GM23248 (cell line): Measurements from ENCODE around the gene ATP2B1. TPM values are rescaled to one million over a fixed set of nuclear protein-coding genes. Genes with fewer than 3 reads are reported as not detected.

ENCODE experiments used
- DNase-seq: peaks from one replicate; pipeline ENCODE4 v3.0.0-alpha.2; 2015
- H2AFZ ChIP-seq: fragments of 200-600 bp; sonication (generic); 2 replicates; pipeline ENCODE4 v1.6.1; 2016; ENCODE audit warnings: antibody characterized with exemption
- H3F3A ChIP-seq: fragments of 200-600 bp; sonication (generic); 2 replicates; pipeline ENCODE4 v1.6.1; 2016; ENCODE audit warnings: mild to moderate bottlenecking, antibody characterized with exemption, mixed run types; ENCODE audit not compliant: insufficient read depth
- H3K27ac ChIP-seq: fragments of 200-600 bp; sonication (generic); 2 replicates; pipeline ENCODE4 v1.5.1; 2016; ENCODE audit warnings: mild to moderate bottlenecking
- H3K27me3 ChIP-seq: fragments of 200-600 bp; sonication (generic); replicated peaks from 2 replicates; pipeline ENCODE4 v1.6.1; 2016; ENCODE audit warnings: mild to moderate bottlenecking; ENCODE audit not compliant: insufficient read depth
- H3K36me3 ChIP-seq: fragments of 200-600 bp; sonication (generic); 2 replicates; pipeline ENCODE4 v1.6.1; 2016; ENCODE audit warnings: low read depth, mild to moderate bottlenecking
- H3K4me1 ChIP-seq: fragments of 200-600 bp; sonication (generic); 2 replicates; pipeline ENCODE4 v1.6.1; 2016; ENCODE audit warnings: mild to moderate bottlenecking; ENCODE audit not compliant: insufficient read depth
- H3K4me2 ChIP-seq: fragments of 200-600 bp; sonication (generic); one replicate; pipeline ENCODE4 v1.6.1; 2016; ENCODE audit warnings: mild to moderate bottlenecking; ENCODE audit not compliant: unreplicated experiment
- H3K4me3 ChIP-seq: fragments of 200-600 bp; sonication (generic); 2 replicates; pipeline ENCODE4 v1.5.1; 2016; ENCODE audit warnings: mild to moderate bottlenecking
- H3K79me2 ChIP-seq: fragments of 200-600 bp; sonication (generic); 2 replicates; pipeline ENCODE4 v1.6.1; 2016; ENCODE audit warnings: mild to moderate bottlenecking; ENCODE audit not compliant: insufficient read depth
- H3K9ac ChIP-seq: fragments of 200-600 bp; sonication (generic); 2 replicates; pipeline ENCODE4 v1.6.1; 2016; ENCODE audit warnings: mild to moderate bottlenecking
- H3K9me2 ChIP-seq: fragments of 200-600 bp; sonication (generic); 2 replicates; pipeline ENCODE4 v1.6.1; 2016; ENCODE audit warnings: mixed run types, mild to moderate bottlenecking, moderate library complexity; ENCODE audit not compliant: insufficient read depth
- H3K9me3 ChIP-seq: fragments of 200-600 bp; sonication (generic); one replicate; pipeline ENCODE4 v1.6.1; 2017; ENCODE audit warnings: low read depth
- H4K20me1 ChIP-seq: fragments of 200-600 bp; sonication (generic); 2 replicates; pipeline ENCODE4 v1.6.0; 2016; ENCODE audit not compliant: insufficient read depth
- EZH2 ChIP-seq: fragments of 200-600 bp; sonication (generic); IDR thresholded peaks from 2 replicates; pipeline ENCODE4 v1.6.1; 2018; ENCODE audit warnings: antibody characterized with exemption, mild to moderate bottlenecking; ENCODE audit not compliant: insufficient read depth, poor library complexity, severe bottlenecking
- EZH2phosphoT487 ChIP-seq: fragments of 200-600 bp; sonication (generic); IDR thresholded peaks from 2 replicates; pipeline ENCODE4 v1.6.1; 2018; ENCODE audit warnings: antibody characterized with exemption, moderate library complexity, mild to moderate bottlenecking, low read depth; ENCODE audit not compliant: insufficient read depth
- WGBS, 2 experiments: methylation state at CpG; one replicate each; pipeline ENCODE4 v1.1.6; 2015 to 2017; ENCODE audit warnings: low lambda C conversion rate in 2 of 2, low coverage in 1 of 2; ENCODE audit errors: missing lambda C conversion rate in 2 of 2; 5-methylcytosine and 5-hydroxymethylcytosine counted together
- in situ Hi-C: fragments of 300-500 bp; cut with MboI; formaldehyde crosslinking; loops from 2 replicates; pipeline ENCODE4 v1.15.0; 2020
- polyA plus RNA-seq: library from polyadenylated mRNA; unstranded; fragments of >200 nt; fragmentation: Nextera tagmentation; extraction: Ambion mirVana; gene quantifications from 2 replicates; pipeline ENCODE4 v1.2.1, GENCODE V29; 2016
- small RNA-seq: library from RNA; depleted of rRNA; stranded (forward); fragments of <200 nt; gene quantifications from one replicate; pipeline ENCODE3, GENCODE V24; 2014; ENCODE audit warnings: low read depth, low replicate concordance
- total RNA-seq: library from RNA; depleted of rRNA; stranded (reverse); fragments of >200 nt; shearing (Covaris generic); gene quantifications from 2 replicates; pipeline ENCODE4 v1.2.3, GENCODE V29; 2014; rRNA removed

ATP2B1 gene
- total and polyA plus RNA-seq, 2 experiments from 2014 or later, result 34.5 to 80.1 TPM

DNA sequence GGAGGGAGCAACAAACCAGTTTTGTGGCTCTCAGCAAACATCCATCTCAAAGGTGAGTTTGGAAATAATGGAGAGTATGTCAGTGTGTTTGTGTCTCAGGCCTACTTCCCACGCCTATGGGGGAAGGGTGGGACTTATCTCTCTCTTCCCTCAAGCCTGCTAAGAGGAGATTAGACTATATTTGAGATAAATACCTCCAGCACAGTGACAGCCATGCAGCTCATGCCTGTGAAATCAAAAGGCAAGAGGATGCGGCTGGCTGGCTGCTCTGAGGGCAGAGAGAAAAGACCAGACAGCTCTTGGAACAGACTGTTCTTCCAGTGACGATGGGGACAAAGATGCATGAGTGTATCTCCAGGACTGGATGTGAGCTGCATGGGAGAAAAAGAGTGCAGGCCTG, 168.1 kb downstream of the ATP2B1 start:
- Histone ChIP-seq H3K27me3 (no peaks in the 10 kb centered on the region), H4K20me1 (no peaks in the 10 kb centered on the region), H3F3A (no peaks in the 10 kb centered on the region), H3K36me3 (no peaks in the 10 kb centered on the region), H3K9ac (no peak overlapping the region), H3K4me2 (no peak overlapping the region), H3K27ac (no peak overlapping the region), H3K9me3 (no peaks in the 10 kb centered on the region), H2AFZ (no peak overlapping the region), H3K4me1 (peaks cover 10% of the 10 kb centered on the region; the same call in 1 of the 2 replicates), H3K4me3 (no peak overlapping the region), H3K79me2 (no peaks in the 10 kb centered on the region), H3K9me2 (no peaks in the 10 kb centered on the region)
- no peak for DNase-seq
- 45 to 58% methylated on average over 3 of the region's 3 CpGs for WGBS, 2 experiments
- in situ Hi-C loops, result no loop called here
- TF ChIP-seq EZH2, result no peak

DNA sequence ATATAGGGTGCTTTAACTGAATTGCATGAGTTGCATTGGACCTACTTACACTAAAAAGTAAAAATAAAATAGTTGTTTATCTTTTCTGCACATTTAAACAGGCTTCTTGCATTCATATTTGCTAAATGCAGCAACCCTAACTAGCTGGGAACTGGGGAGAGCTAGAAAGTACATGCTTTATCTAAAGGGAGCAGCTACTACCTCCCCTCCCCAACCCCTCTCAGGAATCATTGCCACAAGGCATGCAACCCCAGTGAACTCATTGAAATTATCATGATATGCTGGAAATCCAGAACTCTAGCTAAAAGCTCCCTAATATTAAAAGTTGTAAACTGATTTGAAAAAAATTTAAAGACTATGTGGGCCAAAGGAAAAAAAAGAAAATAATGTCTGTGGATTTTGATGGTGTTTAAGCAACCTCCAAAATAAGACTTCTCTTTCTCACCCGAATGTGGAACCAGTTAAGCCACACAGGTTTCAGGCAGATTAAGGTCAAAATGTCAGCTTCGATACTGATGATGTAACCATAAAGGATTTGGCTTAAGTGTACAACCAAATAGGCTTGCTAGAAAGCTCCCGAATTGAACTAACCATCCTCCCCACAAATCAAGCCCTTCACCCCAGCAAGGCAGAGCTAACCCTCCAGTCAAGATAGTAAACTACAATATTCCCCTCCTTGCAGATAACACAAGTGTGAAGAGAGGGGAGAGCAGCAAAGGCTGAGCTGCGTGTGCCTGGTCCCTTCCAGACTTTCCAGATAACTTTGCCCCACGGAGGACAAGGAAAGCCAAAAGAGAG, 169.0 kb downstream of the ATP2B1 start:
- no peak overlapping the region for H3K4me2 ChIP-seq
- H2AFZ ChIP-seq, result no peak overlapping the region
- H3K4me3 ChIP-seq, result no peak overlapping the region
- DNase-seq, result no peak
- no peaks in the 10 kb centered on the region for H3K9me3 ChIP-seq
- H4K20me1 ChIP-seq, result no peaks in the 10 kb centered on the region
- H3K9ac ChIP-seq, result no peak overlapping the region
- no peak overlapping the region for H3K27ac ChIP-seq
- no peaks in the 10 kb centered on the region for H3K79me2 ChIP-seq
- H3K27me3 ChIP-seq, result no peaks in the 10 kb centered on the region
- TF ChIP-seq EZH2, result no peak
- no peak for TF ChIP-seq EZH2phosphoT487
- no peaks in the 10 kb centered on the region for H3F3A ChIP-seq
- H3K9me2 ChIP-seq, result no peaks in the 10 kb centered on the region
- H3K4me1 ChIP-seq, result peaks cover 5% of the 10 kb centered on the region; the same call in 1 of the 2 replicates
- in situ Hi-C loops, result no loop called here
- WGBS, 2 experiments, result 39 to 40% methylated on average over 5 of the region's 5 CpGs
- no peaks in the 10 kb centered on the region for H3K36me3 ChIP-seq

DNA sequence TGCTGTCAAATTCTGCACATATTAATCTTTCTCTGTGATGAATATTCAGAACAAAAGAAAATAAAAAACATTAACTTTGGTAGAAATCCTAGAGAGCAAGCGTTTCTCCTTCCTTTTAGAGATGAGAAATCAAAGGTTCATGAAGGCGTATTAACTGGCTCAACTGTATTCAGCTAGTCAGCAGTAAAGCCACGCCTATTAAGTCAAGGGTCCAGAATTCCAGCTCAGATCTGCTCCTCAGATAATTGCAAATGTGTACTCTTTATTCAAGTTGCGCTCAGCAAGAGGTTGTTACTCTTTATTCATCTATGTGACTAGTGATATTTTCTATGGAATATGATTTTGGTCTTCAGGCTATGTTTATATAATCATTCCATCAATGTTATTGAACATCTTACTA, 169.7 kb downstream of the ATP2B1 start:
- Histone ChIP-seq H3K9me3 (no peaks in the 10 kb centered on the region), H3K9me2 (no peaks in the 10 kb centered on the region), H3K27ac (no peak overlapping the region), H3K36me3 (no peaks in the 10 kb centered on the region), H2AFZ (no peak overlapping the region), H3K9ac (no peak overlapping the region), H3K4me2 (no peak overlapping the region), H3K4me1 (peaks cover 4% of the 10 kb centered on the region; the same call in 1 of the 2 replicates), H3K79me2 (no peaks in the 10 kb centered on the region), H3K27me3 (no peaks in the 10 kb centered on the region), H3K4me3 (no peak overlapping the region), H3F3A (no peaks in the 10 kb centered on the region), H4K20me1 (no peaks in the 10 kb centered on the region)
- no peak for DNase-seq
- no peak for TF ChIP-seq EZH2
- TF ChIP-seq EZH2phosphoT487, result no peak
- in situ Hi-C loops, result no loop called here
- WGBS, 2 experiments, result 95 to 100% methylated on average over 4 of the region's 4 CpGs

Small RNA genes within 50 kb of the gene (small RNA-seq; reads per million reads assigned to genes)
- not detected for gene AC025034.2
- gene RNA5SP365, result not detected
- not detected for gene RNU6-148P

Other genes starting within 250 kb of the ATP2B1 start
- gene GALNT4, start 184.0 kb downstream of the ATP2B1 start, total RNA-seq, result 6.4 and 10.6 TPM in 2 replicates
- 6.4 and 7.3 TPM in 2 replicates for gene GALNT4, start 184.0 kb downstream of the ATP2B1 start, polyA plus RNA-seq
- 8.3 and 16.8 TPM in 2 replicates for gene POC1B, start 182.8 kb downstream of the ATP2B1 start, total RNA-seq
- gene POC1B, start 182.8 kb downstream of the ATP2B1 start, polyA plus RNA-seq, result 14.5 and 15.0 TPM in 2 replicates